ENCODE results near the gene TNK2.

GRCh38 chr3:195888311-195888761, 20.0 kb downstream of the TNK2 start:
- TF ChIP-seq CTCF (IDR thresholded peaks at IDR 0.05; ENCODE audit: extremely low read depth in 1 of 2, insufficient read depth in 1 of 2, low read depth in 1 of 2, low read length in 2 of 2) (no peak), POLR2A (IDR thresholded peaks at IDR 0.05; ENCODE audit: low read depth, low read length) (no peak), POLR2AphosphoS5 (IDR thresholded peaks at IDR 0.05; ENCODE audit: insufficient read depth, low read depth, low read length) (no peak), MAX (IDR thresholded peaks at IDR 0.05; ENCODE audit: insufficient read depth, insufficient read length) (no peak), EZH2 (IDR thresholded peaks at IDR 0.05; ENCODE audit: borderline replicate concordance, low read depth, low read length, severe bottlenecking) (no peak), JUN (IDR thresholded peaks at IDR 0.05; ENCODE audit: borderline replicate concordance, insufficient read depth, insufficient read length, low read depth) (no peak), FOS (IDR thresholded peaks at IDR 0.05; ENCODE audit: borderline replicate concordance, insufficient read depth, low read length) (no peak), GATA2 (IDR thresholded peaks at IDR 0.05; ENCODE audit: insufficient read depth, insufficient read length, low read depth, low read length) (no peak)

Data from endothelial cell of umbilical vein (primary cell).